NCI-H510A treated with DMSO at 0.1 percent for 48 hours (cell line): Measurements from ENCODE around the gene PPP1R12C.

ENCODE experiments used
- DNase-seq: peaks from one replicate; lab custom pipeline; 2025; lab: John Stamatoyannopoulos, UW

Gene PPP1R12C

DNA sequence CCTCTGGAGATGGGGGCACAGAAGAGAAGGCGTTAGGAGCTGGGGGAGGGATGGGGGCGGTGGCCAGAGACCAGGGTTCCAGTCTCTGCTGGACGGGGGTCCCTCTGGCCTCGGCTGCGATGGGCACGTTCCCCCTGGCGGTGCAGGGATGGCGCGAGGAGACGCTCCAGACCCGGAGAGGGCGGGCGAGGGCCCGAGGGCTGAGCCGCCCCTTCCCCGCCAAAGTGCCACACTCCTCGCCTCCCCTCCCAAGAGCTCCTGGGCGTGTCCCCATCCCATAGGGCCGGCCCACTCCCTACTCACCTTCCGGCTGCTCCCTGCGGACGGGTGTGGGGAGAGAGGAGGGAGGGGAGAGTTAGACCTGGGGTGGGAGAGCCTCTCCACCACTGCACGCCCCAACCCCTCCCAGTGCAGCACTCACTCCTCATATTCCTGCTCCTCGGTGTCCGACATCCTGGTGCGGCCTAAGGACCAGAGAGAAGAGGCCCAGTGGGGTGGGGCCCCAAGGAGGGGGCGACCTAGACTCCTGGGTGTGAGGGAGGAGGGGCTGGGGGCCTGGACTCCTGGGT is 29.4 kb upstream of the PPP1R12C start:
- DNase-seq: peak; percentile 85

DNA sequence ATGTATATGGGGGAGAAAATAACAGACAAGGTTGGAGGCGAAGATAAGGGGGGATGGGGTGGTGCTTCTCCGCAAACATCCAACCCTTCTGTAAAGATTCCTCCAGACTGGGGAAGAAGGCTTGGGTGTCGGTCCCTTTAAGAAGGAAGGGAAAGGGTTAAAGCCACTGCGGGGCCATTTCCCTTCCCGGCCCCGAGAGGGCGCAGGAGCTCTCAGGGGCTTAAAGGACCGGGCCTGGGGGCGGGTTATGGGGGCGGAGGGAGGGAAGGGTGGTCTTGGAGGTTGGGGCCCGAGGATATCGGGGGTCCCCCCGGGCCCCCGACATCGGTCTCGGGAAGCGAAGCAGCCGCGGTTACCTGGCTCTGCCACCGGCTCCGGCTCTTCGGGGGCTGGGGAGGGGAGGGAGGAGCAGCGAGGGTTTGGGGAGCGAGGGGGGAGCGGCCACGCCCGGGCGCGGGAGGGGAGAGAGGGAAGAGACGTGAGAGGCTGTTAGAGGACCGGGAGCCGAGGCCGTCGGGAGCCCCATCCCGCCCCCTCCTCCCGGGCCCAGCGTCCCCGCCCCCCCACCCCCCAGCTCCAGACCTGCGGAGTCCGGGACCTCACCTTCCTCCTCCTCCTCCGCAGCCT is 28.8 kb upstream of the PPP1R12C start:
- DNase-seq: peak; percentile 50

DNA sequence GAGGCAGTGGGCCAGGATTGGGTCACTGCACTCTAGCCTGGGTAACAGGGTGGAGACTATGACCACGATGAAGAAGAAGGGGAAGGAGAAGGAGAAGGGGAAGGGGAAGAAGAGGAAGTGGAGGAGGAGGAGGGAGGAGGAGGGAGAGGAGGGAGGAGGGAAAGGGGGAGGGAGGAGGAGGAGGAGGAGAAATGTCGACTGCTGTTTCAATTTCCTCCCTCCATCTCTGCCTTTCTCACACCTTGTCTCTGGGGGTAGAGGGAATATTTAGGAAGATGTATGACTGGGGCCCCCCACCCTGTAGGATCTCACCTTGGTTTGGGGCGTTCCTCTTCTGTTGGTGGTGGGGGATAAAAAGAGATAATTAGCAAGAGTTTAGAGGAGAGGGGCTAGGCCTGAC is 27.8 kb upstream of the PPP1R12C start:
- DNase-seq: no peak

DNA sequence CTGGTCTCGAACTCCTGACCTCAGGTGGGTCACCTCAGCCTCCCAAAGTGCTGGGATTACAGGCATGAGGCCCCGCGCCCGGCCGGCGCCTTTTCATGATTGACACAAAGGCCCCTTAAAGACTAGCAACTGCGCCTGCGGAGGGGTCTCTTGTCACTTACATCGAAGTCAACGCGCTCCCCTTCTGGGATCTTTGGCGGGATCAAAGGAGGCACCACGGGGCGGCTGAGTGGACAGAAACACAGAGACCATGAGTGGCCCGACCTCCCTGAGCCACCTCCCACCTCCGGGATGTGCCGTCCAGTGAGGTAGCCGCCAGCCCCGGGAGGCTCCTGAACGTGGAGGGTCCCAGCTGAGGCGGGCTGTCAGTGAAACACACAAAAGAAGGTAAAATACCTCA is 24.3 kb upstream of the PPP1R12C start:
- no peak for DNase-seq

DNA sequence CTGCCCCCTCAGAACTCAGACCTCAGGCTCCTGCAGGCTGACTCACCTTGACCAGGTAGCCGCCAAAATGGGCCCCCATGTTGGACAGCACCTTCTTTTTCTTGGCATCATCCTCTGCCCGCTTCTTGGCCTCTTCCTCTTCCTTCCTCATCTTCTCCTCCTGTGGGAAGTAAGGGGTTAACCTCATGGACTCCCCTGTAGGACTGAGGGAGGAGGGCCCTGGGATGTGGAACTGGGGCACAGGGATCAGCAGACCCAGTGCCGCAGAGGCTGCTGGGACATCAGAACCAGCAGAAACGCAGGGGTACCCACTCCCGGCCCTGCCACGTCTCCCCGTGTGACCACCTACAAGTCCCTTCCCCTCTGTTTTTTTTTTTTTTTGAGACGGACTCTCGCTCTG is 20.5 kb upstream of the PPP1R12C start:
- DNase-seq: no peak

DNA sequence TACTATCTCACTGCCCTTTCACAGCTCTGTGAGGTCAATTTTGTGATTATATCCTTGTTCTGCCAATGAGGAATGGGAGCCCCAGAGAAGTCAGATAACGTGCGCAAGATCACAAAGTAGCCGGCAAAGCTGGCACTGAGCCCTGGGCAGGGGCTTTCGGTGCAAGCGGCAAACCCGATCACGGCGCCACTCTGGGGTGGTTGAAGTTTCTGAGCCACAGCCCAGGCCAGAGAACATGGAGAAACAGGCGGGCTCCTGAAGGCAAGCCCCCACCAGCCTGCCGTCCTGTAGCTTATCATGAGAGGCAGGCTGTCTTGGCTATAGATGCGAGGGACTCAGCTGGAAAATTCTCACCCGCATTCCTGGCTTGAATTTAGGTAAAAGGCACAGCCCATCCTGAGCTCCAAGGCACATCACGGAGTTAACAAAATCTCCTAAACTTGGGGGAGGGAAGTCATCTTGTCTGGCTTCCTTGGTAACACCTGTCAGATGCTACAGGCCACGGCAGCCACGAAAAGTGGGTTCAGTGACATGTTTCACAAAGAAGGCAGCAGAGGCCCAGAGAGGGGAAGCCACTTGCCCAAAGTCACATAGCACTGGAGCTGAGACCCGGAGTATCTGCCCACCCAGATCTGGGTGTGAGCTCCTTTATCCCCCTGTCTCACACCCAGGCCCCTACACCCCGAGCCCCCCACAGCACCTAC is 19.1 kb upstream of the PPP1R12C start:
- DNase-seq: no peak

DNA sequence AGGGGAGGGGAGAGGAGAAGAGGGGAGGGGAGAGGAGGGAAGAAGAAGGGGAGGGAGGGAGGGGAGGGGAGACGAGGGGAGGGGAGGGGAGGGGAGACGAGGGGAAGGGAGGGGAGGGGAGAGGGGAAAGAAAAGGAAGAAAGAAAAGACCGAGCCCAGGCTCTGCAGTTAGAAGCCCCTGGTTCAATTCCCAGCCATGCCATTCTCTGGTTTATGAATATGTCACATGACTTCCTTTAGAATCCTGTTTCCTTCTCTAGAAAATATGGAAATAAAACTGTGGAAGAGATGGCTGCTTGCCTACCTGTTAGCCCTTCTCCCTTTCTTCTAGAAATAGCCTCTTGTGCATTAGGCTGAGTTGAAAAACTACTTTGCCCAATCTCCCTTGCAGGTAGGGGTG is 17.3 kb upstream of the PPP1R12C start:
- DNase-seq: no peak

DNA sequence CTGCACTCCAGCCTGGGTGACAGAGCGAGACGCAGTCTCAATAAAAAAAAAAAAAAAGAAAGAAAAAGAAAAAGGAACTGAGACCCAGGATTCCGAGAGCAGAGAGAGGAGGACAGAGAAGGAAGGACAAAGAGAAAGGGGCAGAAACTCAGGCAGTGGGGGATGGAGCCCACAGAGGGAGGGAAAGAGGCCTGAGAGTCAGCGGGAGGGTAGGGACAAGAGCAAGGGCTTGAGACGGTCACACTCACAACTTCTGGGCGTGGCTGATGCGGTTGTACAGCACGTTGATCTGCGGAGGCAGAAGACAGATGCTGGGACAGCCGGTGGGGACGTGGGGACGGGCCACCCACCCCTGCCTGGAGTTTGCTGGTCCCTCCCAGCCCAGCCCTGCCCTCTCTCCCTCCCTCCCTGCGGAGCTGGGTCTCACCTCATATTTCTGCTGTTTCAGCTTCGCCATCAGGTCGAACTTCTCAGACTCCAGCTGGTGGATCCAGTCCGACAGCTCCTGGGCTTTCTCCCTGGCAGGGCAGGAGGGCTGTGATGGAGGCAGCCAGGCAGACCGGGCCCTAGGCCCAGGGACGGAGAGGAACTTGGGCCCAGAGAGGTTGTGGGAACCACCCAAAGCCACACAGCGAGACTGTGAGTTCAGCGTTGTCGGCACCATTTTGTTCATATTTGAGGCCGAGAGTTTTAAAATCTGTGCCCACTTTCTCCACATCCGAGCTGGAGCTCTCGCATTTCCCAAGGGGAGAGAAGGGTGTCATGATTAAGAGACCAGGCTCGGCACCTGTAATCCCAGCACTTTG is 16.4 kb upstream of the PPP1R12C start:
- no peak for DNase-seq

DNA sequence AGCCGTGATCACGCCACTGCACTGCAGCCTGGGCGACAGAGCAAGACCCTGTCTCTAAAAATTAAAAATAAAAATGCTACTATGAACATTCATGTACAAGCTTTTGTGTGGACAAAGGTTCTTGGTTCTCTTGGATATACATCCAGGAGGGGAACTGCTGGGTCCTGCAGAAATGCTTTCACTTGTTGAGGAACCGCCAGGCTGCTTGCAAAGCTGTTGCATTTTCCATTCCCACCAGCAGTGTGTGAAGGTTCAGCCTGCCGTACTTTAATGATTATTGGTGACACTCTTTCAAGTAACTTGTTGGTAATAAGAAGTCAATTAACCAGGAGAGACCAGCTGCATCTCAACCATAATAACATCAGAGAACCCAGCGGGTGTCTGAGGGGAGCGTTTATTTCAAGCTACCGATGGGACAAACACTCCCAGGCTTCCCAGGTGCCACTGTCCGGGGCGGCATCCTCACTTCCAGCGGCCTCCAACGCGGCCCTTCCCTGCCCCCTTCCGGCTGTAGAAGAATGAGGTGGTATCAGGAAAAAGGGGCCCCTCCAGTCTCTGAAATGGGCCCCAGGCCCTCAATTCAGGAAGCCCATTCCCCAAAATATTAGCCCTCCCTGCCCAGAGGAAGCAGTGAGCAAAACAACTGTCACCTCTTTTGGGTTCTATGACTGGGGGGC is 15.2 kb upstream of the PPP1R12C start:
- DNase-seq: no peak

DNA sequence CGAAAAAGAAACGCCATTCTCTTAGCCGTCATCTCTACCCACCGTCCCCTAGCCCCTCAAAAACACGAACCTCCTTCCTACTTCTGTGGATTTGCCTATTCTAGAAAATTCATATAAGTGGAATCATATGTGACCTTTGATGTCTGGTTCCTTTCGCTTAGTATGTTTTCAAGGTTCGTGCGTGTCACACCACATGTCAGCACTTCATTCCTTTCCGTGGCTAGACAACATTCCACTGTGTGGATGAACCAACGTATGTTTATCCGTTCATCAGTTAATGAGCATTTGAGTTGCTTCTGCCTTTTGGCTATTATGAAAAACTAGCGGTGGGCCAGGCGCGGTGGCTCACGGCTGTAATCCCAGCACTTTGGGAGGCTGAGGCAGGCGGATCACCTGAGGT is 14.0 kb upstream of the PPP1R12C start:
- no peak for DNase-seq

DNA sequence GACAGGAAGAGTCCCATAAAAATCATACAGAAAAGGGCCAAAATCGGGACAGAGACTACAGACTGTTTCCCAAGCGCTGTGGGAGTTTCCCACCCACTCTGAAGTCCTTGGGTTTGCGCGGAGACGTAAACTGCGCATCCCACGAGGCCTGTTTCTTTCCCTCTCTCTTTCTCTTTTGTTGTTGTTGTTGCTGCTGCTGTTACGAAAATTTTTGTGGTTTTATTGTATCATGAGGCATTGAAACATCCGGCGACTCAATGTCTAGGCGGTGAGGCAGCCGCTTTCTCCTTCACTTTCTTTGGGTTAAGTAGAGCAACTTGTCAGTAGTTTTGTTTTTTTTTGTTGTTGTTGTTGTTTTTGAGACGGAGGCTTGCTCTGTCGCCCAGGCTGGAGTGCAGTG is 1.6 kb upstream of the PPP1R12C start:
- DNase-seq: no peak

DNA sequence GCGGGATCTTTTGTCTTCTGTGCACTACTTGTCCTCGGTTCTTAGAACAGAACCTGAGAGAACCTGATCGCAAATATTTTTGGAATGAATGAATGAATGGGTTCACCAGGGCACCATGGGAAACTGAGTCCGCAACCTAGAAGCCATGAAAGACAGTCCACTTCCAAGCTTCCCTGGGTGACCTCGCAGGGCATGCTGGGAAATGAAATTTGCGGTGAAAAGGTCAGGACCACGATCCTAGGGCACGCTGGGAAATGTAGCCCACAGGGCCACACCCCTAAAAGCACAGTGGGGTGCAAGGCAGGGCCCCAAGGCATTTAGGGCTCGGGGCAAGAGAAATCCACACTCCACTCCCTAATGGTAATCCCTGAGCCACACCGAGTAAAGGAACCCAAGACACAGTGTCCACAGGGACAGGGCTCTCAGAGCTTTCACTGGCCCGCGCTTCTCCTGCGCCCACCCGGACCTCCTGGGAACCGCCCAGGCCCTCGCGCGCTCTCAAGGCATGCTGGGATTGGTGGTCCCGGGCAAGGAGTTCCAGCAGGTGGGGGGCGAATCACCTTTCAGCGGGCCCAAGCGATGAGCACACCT is 1.1 kb upstream of the PPP1R12C start:
- DNase-seq: no peak

DNA sequence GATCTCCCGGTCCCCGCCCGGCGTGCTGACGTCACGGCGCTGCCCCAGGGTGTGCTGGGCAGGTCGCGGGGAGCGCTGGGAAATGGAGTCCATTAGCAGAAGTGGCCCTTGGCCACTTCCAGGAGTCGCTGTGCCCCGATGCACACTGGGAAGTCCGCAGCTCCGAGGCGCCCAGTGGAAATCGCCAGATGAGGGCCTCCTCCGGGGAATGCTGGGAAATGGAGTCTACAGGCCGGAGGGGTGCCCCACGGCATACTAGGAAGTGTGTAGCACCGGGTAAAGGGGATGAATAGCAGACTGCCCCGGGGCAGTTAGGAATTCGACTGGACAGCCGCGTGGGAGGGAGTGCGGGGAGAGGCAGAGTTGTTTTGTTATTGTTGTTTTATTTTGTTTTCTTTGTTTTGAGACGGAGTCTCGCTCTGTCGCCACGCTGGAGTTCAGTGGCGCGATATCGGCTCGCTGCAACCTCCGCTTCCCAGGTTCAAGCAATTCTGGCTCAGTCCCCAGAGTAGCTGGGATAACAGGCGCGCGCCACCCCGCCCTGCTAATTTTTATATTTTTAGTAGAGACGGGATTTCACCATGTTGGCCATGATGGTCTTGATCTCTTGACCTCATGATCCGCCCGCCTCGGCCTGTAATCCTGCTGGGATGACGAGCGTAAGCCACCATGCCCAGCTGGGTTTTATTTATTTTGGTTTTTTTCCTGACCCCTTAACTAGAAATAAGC is 390 bp upstream of the PPP1R12C start:
- DNase-seq: peak; percentile 95

DNA sequence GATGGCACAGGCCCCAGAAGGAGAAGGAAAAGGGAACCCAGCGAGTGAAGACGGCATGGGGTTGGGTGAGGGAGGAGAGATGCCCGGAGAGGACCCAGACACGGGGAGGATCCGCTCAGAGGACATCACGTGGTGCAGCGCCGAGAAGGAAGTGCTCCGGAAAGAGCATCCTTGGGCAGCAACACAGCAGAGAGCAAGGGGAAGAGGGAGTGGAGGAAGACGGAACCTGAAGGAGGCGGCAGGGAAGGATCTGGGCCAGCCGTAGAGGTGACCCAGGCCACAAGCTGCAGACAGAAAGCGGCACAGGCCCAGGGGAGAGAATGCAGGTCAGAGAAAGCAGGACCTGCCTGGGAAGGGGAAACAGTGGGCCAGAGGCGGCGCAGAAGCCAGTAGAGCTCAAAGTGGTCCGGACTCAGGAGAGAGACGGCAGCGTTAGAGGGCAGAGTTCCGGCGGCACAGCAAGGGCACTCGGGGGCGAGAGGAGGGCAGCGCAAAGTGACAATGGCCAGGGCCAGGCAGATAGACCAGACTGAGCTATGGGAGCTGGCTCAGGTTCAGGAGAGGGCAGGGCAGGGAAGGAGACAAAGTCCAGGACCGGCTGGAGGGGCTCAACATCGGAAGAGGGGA is 1.1 kb downstream of the PPP1R12C start:
- peak; percentile 27 for DNase-seq

DNA sequence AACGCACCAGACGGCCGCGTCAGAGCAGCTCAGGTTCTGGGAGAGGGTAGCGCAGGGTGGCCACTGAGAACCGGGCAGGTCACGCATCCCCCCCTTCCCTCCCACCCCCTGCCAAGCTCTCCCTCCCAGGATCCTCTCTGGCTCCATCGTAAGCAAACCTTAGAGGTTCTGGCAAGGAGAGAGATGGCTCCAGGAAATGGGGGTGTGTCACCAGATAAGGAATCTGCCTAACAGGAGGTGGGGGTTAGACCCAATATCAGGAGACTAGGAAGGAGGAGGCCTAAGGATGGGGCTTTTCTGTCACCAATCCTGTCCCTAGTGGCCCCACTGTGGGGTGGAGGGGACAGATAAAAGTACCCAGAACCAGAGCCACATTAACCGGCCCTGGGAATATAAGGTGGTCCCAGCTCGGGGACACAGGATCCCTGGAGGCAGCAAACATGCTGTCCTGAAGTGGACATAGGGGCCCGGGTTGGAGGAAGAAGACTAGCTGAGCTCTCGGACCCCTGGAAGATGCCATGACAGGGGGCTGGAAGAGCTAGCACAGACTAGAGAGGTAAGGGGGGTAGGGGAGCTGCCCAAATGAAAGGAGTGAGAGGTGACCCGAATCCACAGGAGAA is 1.9 kb downstream of the PPP1R12C start:
- no peak for DNase-seq

DNA sequence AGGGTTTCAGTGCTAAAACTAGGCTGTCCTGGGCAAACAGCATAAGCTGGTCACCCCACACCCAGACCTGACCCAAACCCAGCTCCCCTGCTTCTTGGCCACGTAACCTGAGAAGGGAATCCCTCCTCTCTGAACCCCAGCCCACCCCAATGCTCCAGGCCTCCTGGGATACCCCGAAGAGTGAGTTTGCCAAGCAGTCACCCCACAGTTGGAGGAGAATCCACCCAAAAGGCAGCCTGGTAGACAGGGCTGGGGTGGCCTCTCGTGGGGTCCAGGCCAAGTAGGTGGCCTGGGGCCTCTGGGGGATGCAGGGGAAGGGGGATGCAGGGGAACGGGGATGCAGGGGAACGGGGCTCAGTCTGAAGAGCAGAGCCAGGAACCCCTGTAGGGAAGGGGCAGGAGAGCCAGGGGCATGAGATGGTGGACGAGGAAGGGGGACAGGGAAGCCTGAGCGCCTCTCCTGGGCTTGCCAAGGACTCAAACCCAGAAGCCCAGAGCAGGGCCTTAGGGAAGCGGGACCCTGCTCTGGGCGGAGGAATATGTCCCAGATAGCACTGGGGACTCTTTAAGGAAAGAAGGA is 2.8 kb downstream of the PPP1R12C start:
- no peak for DNase-seq

DNA sequence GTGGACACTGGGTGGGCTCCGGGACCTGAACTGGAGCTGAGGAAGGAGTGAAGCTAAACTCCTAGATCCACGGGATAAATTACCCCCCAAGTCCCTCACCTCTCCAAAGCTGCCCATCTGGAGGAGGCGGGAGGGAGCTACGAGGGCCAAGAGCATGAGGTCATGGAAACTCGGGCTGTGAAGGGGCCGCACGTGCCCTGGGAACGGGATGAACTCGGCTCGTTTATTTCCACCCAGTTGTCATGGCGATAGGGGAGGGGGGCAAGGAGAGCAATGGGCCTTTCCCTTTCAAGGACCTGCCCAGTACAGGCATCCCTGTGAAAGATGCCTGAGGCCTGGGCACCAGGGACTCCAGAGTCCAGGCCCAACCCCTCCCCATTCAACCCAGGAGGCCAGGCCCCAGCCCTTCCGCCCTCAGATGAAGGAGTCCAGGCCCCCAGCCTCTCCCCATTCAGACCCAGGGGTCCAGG is 3.8 kb downstream of the PPP1R12C start:
- no peak for DNase-seq

DNA sequence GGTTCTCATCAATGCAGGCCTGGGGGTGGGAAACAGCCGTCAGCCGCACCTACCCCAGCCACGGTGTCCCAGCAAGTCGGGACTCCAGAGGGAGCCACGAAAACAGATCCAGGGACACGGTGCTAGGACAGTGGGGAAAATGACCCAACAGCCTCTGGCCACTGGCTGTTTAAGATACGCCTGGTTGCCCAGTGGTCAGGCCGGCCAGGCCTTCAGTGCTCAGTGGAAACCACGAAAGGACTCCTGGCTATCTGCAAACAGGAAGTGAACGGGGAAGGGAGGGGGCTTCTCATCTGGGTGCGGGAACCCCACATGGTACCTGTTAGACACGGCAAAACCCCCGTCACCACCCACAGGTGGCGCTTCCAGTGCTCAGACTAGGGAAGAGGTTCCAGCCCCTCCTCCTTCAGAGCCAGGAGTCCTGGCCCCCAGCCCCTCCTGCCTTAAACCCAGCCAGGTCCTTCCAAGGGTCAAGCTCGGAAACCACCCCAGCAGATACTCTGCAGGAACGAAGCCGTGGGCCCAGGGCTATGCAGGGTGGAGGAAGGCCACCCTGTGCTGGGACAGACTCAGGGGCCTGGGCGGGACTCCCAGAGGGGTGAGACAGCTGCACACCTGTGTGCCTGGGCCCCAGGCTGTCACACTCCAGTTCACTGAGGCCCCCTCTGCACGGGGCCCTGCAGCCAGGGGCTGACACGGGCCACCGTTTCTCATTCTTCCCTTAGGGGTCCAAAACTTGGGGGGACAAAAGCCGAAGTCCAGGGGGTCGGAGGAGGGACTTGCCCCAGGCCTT is 4.5 kb downstream of the PPP1R12C start:
- DNase-seq: no peak

DNA sequence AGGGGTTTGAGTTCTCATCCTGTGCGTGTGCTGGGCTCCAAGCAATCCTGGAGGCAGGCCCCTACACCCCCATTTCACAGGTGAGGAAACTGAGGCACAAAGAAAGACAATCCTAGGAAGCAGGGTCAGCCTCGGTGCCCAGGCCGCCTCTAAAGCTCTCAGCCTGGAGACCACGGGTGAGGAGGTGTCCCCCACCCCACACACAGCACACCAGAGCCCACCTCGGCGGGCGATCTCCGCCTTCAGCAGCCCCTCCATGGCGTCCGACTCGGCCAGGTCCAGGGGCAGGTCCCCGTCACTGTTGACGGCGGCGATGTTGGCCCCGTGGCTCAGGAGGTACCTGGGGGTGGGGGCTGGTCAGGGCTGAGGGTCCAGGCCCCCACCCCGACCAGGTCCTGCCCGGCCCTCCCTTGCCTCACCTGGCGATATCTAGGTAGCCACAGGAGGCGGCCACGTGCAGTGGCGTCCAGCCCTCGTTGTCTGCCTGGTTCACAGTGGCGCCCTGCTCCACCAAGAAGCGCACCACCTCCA is 5.1 kb downstream of the PPP1R12C start:
- DNase-seq: no peak
